ENCODE data around the gene KCNK6.

Gene KCNK6

GRCh38 chr19:38367041-38367440 lies 47.4 kb downstream of the KCNK6 start:
- ChIA-PET POLR2A (no interaction called here), CTCF (interaction anchor here (1.2 kb wide), 1 partner anchor 123 kb away, joined by 3 read pairs; no protein-coding TSS in a partner anchor)
- no peak overlapping the region for H3K4me3 ChIP-seq (ENCODE audit: low read depth, low read length)
- TF ChIP-seq CTCF (IDR thresholded peaks at IDR 0.05; ENCODE audit: insufficient read depth, low read length, missing control alignments): no peak
- DNase-seq (ENCODE audit: low read depth, low spot score): no peak

GRCh38 chr19:38369584-38369983 lies 49.9 kb downstream of the KCNK6 start:
- H3K4me3 ChIP-seq (ENCODE audit: low read depth, low read length): no peak overlapping the region
- no peak for DNase-seq (ENCODE audit: low read depth, low spot score)
- ChIA-PET CTCF (interaction anchor here (1.3 kb wide), 1 partner anchor 35 kb away, joined by 3 read pairs; no protein-coding TSS in a partner anchor), POLR2A (interaction anchor here (0.6 kb wide), 1 partner anchor 12 kb away, joined by 4 read pairs; no protein-coding TSS in a partner anchor)
- TF ChIP-seq CTCF (IDR thresholded peaks at IDR 0.05; ENCODE audit: insufficient read depth, low read length, missing control alignments): no peak

GRCh38 chr19:38370299-38370698 lies 50.7 kb downstream of the KCNK6 start:
- no peak for TF ChIP-seq CTCF (IDR thresholded peaks at IDR 0.05; ENCODE audit: insufficient read depth, low read length, missing control alignments)
- POLR2A ChIA-PET: no interaction called here
- CTCF ChIA-PET: interaction anchor here (1.3 to 1.4 kb wide), 2 partner anchors 33 to 35 kb away, joined by 3 to 4 read pairs; partner anchors contain the start of gene FAM98C
- no peak overlapping the region for H3K4me3 ChIP-seq (ENCODE audit: low read depth, low read length)
- no peak for DNase-seq (ENCODE audit: low read depth, low spot score)

- CTCF ChIA-PET: interaction anchor here (1.4 kb wide), 1 partner anchor 32 kb away, joined by 4 read pairs; the partner anchor contains the start of gene FAM98C
- POLR2A ChIA-PET: no interaction called here
- TF ChIP-seq CTCF (IDR thresholded peaks at IDR 0.05; ENCODE audit: insufficient read depth, low read length, missing control alignments): no peak
- DNase-seq (ENCODE audit: low read depth, low spot score): no peak
- H3K4me3 ChIP-seq (ENCODE audit: low read depth, low read length): no peak overlapping the region
These were observed 51.4 kb downstream of the KCNK6 start for GRCh38 chr19:38371081-38371480.

GRCh38 chr19:38373907-38374331 lies 54.3 kb downstream of the KCNK6 start:
- ChIA-PET CTCF (interaction anchor here (0.7 to 5.3 kb wide), 15 partner anchors 9 to 469 kb away, joined by 3 to 45 read pairs (median 3); partner anchors contain the start of genes CATSPERG, FAM98C and GGN), POLR2A (interaction anchor here (0.5 to 1.7 kb wide), 11 partner anchors 10 to 467 kb away, joined by 3 to 35 read pairs (median 4); partner anchors contain the start of genes FAM98C, GGN, PPP1R14A and SIPA1L3)
- peak overlapping the region; percentile 83 for H3K4me3 ChIP-seq (ENCODE audit: low read depth, low read length)
- no peak for TF ChIP-seq CTCF (IDR thresholded peaks at IDR 0.05; ENCODE audit: insufficient read depth, low read length, missing control alignments)
- DNase-seq (ENCODE audit: low read depth, low spot score): no peak

GRCh38 chr19:38374332-38375097 lies 54.9 kb downstream of the KCNK6 start, which contains the start of gene PSMD8:
Gene PSMD8 (plus strand): TSS chr19:38374571. CDS start chr19:38374602, 31 bp downstream.
- POLR2A ChIA-PET: interaction anchor here (0.5 to 1.7 kb wide), 11 partner anchors 10 to 468 kb away, joined by 3 to 35 read pairs (median 4); partner anchors contain the start of genes FAM98C, GGN, PPP1R14A and SIPA1L3
- DNase-seq (ENCODE audit: low read depth, low spot score): peak; percentile 86
- peak; percentile 36 for TF ChIP-seq CTCF (IDR thresholded peaks at IDR 0.05; ENCODE audit: insufficient read depth, low read length, missing control alignments)
- peak within 1 kb of the TSS; percentile 83 for H3K4me3 ChIP-seq (ENCODE audit: low read depth, low read length)
- CTCF ChIA-PET: interaction anchor here (0.7 to 5.3 kb wide), 15 partner anchors 10 to 469 kb away, joined by 3 to 45 read pairs (median 3); partner anchors contain the start of genes CATSPERG, FAM98C and GGN

Data from AG04449 (cell line).